ENCODE data around the gene CNN2.

The CNN2 gene

GRCh38 chr19:1081301-1082164 is 55.1 kb downstream of the CNN2 start:
- DNase-seq (ENCODE audit: low read depth): no peak

GRCh38 chr19:1082165-1082927 is 55.9 kb downstream of the CNN2 start:
- DNase-seq (ENCODE audit: low read depth): peak; percentile 79

DNA sequence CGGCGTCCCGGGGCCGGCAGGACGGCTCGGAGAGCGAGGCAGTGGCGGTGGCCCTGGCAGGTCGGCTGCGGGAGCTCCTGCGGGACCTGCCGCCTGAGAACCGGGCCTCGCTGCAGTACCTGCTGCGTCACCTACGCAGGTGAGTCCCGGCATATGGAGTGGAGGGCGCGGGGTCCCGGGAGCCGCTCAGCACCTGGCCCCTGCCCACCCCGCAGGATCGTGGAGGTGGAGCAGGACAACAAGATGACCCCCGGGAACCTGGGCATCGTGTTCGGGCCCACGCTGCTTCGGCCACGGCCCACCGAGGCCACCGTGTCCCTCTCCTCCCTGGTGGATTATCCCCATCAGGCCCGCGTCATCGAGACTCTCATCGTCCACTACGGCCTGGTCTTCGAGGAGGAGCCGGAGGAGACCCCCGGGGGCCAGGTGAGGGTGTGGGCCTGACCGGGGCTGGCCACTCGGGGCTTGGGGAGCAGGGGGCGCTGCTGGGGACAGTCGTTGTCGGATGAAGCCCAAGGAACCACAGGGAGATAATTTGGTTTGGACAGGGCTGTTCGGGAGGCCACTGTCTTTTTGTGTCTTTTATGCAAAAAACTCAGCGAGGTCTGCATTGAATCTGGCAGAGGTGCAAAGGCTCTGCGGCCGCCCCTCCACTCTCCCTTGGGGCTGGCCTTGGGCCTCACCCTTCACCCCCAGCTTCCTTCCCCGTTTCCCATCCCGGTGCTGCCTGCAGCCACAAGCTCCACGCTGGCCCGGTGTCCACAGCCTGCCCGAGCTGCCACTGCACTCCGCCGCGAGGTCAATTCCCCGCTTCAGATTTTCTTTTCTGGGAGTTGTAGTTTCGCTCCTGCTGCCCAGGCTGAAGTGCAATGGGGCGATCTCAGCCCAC is 56.8 kb downstream of the CNN2 start:
- no peak for DNase-seq (ENCODE audit: low read depth)

DNA sequence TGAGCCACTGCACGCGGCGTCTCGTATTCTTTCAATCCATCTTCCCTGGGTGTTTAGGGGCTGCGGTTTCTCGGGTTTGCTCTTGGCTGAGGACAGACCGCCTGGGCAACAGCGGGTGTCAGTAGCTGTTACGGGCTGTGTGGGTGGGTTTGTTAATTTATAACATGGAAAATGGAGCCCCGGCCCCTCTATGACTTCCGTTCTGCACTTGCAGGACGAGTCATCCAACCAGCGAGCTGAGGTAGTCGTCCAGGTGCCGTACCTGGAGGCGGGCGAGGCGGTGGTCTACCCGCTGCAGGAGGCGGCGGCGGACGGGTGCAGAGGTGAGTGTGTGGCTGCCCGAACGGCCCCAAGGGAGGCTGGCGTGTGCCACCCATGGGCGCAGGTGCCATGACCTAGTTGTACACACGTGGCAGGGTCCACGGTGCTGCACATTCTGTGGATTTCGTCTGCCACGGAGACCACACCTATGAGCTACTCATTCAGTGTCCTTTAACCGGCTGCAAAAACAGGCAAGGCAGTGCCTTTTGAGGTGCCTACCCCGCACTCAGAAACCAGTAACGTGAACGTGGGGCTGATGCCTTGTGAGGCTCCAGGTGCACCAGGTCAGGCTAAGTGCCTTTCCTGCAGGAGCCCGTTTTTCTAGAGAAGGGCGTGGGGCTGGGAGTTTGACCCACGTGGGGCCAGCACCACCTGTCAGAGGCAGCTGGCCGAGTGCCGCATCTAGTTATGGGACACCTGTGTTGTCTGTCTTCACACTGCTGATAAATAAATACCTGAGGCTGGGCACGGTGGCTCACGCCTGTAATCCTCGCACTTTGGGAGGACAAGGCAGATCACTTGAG is 57.8 kb downstream of the CNN2 start:
- no peak for DNase-seq (ENCODE audit: low read depth)

DNA sequence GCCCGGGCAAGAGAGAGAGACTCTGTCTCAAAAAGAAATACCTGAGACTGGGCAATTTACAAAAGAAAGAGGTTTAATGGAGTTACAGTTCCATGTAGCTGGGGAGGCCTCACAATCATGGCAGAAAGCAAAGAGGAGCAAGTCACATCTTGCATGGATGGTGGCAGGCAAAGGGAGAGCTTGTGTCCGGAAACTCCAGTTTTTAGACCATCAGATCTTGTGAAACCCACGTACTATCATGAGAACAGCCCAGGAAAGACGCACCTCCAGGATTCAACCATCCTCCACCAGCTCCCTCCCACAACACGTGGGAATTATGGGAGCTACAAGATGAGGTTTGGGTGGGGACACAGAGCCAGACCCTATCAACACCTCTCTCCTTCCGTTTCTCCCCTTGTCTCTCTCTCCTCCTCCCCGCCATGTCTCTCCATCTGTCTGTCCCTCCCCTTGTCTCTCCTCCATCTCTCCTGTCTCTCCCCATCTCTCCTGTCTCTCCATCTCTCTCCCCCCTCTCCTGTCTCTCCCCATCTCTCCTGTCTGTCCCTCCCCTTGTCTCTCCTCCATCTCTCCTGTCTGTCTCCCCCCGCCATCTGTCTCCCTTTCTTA is 58.7 kb downstream of the CNN2 start:
- no peak for DNase-seq (ENCODE audit: low read depth)

GRCh38 chr19:1085676-1086442 is 59.5 kb downstream of the CNN2 start:
- DNase-seq (ENCODE audit: low read depth): no peak

DNA sequence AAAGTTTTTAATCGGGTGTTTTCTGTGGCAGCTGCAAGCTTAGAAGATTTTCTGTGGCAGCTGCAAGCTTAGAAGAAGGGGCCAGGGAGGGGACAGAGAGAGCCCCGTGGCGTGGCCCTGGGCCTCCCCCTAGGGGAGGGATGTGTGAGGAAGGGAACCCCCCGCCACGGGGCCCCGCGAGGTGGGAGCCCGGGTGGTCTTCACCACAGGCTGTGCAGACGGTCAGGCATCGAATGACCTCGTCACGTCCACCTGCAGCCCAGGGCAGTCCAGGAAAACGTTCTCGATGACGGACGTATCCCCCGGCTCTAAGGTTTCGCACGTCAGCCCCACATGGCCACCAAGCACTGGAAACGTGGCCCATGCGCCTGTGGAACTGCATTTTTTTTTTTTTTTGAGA is 60.2 kb downstream of the CNN2 start:
- DNase-seq (ENCODE audit: low read depth): no peak

- DNase-seq (ENCODE audit: low read depth): peak; percentile 48
Observed at GRCh38 chr19:1087813-1088415, 61.5 kb downstream of the CNN2 start.

DNA sequence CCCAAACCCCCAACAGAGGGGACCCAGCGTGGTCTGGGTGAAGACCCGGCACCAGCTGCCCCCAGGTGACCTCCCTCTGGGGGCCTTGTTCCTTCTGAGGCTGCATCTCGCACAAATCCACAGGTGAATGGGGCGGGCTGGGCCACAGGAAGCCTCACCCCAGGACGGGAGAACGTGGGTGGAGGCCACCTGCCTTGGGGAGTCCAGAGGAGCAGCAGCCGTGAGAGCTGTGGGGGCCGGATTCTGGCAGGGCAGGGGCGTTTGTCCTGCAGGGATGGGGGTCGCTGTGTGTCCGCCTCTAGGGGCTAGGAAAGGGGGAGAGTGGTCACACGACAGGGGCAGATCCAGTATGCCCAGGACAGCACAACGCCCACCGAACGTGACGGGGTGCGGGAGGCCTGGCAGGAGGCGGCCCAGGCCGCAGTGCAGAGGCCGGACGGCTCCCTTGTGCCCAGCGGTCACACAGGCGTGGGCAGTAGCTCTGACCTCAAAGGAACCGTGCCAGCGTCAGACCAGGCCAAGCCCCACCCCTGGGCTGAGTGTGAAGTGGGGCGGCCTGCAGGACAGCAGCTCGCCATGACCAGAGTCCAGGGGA is 62.1 kb downstream of the CNN2 start:
- no peak for DNase-seq (ENCODE audit: low read depth)

Measured in T-helper 22 cell (primary cell).